LNCAP (cell line): ENCODE measurements around the gene FARSA.

Experiments used
- TF ChIP-seq, protein P1 (sequence below): fragments of 450-650 bp; IDR thresholded peaks from 2 replicates; pipeline ENCODE4 v1.5.1; 2017; ENCODE audit warnings: mild to moderate bottlenecking

The FARSA gene

DNA sequence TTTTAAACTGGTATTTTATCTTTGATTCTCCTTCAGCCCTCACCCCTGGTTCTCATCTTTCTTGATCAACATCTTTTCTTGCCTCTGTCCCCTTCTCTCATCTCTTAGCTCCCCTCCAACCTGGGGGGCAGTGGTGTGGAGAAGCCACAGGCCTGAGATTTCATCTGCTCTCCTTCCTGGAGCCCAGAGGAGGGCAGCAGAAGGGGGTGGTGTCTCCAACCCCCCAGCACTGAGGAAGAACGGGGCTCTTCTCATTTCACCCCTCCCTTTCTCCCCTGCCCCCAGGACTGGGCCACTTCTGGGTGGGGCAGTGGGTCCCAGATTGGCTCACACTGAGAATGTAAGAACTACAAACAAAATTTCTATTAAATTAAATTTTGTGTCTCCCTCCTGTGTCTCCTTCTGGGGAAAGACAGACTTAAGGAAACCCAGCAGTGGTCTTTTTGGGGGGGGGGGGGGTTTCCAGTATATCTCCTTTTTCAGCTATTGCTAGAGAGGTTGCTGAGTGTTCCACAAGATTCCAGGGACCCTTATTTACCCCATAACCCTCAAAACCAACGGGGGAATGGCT, 10.7 kb upstream of the FARSA start:
- TF ChIP-seq, protein P1, sequence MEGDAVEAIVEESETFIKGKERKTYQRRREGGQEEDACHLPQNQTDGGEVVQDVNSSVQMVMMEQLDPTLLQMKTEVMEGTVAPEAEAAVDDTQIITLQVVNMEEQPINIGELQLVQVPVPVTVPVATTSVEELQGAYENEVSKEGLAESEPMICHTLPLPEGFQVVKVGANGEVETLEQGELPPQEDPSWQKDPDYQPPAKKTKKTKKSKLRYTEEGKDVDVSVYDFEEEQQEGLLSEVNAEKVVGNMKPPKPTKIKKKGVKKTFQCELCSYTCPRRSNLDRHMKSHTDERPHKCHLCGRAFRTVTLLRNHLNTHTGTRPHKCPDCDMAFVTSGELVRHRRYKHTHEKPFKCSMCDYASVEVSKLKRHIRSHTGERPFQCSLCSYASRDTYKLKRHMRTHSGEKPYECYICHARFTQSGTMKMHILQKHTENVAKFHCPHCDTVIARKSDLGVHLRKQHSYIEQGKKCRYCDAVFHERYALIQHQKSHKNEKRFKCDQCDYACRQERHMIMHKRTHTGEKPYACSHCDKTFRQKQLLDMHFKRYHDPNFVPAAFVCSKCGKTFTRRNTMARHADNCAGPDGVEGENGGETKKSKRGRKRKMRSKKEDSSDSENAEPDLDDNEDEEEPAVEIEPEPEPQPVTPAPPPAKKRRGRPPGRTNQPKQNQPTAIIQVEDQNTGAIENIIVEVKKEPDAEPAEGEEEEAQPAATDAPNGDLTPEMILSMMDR = no peak

DNA sequence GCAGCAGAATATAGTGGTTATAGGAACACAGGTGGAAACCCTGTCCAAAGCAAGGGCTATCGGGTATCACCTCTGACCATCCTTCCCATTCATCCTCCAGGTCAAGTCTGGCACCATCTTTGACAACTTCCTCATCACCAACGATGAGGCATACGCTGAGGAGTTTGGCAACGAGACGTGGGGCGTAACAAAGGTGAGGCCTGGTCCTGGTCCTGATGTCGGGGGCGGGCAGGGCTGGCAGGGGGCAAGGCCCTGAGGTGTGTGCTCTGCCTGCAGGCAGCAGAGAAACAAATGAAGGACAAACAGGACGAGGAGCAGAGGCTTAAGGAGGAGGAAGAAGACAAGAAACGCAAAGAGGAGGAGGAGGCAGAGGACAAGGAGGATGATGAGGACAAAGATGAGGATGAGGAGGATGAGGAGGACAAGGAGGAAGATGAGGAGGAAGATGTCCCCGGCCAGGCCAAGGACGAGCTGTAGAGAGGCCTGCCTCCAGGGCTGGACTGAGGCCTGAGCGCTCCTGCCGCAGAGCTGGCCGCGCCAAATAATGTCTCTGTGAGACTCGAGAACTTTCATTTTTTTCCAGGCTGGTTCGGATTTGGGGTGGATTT, 10.0 kb upstream of the FARSA start:
- TF ChIP-seq, protein P1 = no peak

DNA sequence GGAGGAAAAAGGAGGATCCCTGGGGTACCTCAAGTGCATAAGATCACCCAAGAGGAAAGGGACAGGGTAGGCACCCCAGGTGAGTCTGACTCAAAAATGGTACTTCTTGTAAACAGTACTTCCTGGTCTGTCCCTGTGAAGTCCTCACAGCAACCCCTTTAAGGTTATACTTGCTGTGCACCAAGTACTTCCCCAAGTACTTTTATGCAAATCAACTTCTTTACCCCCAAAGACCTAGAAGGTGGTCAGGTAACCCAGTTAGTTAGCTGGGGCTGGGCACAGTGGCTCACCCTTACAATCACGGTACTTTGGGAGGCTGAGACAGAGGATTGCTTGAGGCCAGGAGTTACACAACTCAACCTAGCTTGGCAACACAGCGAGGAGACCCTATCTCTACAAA, 7.4 kb upstream of the FARSA start:
- TF ChIP-seq, protein P1 = no peak

DNA sequence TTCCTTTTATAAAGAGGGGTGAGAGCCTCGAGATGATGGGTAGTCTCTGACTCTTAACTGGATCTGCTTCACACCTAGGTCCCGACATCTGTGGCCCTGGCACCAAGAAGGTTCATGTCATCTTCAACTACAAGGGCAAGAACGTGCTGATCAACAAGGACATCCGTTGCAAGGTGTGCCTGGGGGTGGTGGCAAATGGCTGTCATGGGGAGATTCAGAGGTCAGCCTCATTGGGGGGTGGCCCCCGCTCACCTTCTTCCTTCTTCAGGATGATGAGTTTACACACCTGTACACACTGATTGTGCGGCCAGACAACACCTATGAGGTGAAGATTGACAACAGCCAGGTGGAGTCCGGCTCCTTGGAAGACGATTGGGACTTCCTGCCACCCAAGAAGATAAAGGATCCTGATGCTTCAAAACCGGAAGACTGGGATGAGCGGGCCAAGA, 6.5 kb upstream of the FARSA start:
- TF ChIP-seq, protein P1 = no peak

DNA sequence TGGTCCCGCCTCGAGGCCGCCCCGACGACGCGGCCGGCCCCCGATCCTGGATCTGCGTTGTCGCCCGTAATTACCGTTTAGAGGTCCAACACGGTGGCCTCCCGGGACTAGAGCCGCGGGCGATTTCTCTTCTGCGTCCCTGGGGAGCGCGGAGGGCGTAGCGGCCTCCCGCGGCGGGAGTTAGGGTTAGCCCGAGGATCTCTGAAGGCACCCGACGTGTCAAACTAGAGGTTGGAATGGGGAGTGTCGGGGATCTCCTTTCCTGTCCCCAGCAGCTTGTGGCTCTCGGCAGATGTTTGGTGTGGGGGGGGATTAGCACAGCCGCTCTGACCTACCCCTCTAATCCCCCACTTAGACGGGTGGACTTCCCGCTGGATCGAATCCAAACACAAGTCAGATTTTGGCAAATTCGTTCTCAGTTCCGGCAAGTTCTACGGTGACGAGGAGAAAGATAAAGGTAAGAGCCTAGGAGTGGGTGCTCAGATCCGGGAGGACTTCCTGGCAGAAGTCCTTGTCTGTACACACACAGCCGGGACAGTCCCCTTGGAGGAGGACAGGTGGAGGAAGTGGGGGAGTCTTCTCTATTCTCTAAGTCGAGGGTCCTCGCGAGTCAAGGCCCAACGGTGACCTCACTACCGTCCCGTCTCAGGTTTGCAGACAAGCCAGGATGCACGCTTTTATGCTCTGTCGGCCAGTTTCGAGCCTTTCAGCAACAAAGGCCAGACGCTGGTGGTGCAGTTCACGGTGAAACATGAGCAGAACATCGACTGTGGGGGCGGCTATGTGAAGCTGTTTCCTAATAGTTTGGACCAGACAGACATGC, 5.5 kb upstream of the FARSA start:
- TF ChIP-seq, protein P1 = peak; percentile 12; the same call in 1 of the 2 replicates

DNA sequence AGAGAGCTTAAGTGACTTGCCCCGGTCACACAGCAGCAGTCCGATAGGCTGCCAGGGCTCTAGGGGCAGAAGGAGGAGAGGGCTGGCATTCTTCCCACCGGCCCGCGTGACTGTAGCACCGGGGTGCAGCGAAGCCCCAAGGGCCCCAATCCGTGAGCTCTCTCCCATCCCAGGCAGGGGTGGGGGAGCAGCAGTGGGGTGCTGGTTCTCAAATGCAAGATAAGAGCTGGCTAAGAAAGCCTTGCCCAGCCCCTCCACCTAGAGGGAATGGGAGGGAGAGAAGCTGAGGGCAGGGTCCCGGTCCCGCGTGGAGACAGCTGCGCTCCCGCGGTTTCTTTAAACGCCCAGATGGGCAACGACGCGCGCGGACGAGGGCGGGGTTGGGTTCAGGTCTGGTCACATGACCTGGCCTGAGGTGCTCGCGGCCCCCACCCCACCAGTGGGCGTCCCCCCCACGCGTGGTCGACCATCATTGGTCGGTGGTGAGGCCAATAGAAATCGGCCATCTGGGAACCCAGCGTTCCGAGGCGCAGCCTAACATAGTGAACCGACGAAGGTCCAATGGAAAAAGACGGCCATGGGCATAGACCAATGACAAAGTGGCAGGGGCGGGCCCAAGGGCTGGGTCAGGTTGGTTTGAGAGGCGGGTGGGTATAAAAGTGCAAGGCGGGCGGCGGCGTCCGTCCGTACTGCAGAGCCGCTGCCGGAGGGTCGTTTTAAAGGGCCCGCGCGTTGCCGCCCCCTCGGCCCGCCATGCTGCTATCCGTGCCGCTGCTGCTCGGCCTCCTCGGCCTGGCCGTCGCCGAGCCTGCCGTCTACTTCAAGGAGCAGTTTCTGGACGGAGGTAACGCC, 4.6 kb upstream of the FARSA start, which contains the start of gene CALR:
CALR (plus strand) TSS at position 683 of the 852 bp plus-strand sequence; CDS start at position 754, 71 bp downstream.
- TF ChIP-seq, protein P1 = no peak
